ENCODE data around the gene ATP6V1D.
A peak's percentile ranks its signal among the peaks of the same experiment; 100 is the strongest.
"Not testable (repeated sequence)": the region's sequence is repeated elsewhere in the genome, so short reads cannot be mapped to it uniquely, and the experiment has no call there.

The ATP6V1D gene

DNA sequence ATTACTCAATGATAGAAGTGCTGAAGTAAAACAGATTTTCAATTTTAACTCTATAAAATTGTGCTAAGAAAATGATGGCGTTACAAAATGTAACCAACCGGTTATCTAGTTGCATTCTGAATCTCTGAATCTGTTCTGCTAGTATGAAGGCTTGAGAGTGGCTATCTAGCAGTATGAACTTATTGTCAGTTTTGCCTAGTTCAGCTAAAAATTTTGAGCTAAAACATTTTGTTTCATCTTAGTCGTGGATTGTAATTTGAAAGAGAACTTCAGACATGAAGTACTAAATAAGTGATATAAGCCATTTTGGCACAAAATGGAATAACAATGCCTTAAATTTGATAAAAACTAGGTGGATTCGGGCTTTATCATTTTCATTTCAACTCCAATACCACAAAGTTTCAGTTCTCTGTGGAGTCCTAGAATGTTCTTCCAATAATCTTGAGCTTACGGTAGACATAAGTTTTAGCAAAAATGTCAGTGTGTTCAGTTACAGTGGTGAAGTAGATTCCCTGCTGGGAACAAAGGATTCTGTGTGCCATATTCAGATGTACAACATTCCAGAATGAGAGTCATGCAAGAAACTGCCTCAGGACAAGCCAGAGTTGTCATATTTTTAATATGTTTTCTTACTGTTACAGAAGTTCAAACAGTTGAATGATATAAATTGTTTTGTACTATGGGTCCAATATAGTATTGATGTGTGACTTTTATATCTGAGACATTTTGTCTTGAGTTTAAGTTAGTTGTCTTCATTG is 28.1 kb downstream of the ATP6V1D start:
- DNase-seq (ENCODE audit: low read depth), result peak; percentile 57
- H3K36me3 ChIP-seq (ENCODE audit: control insufficient read depth, insufficient read depth, low read length, severe bottlenecking), result peaks cover 58% of the 10 kb centered on the region
- H3K9ac ChIP-seq (ENCODE audit: low read length), result no peak overlapping the region
- no peaks in the 10 kb centered on the region for H3K4me1 ChIP-seq (ENCODE audit: control insufficient read depth, insufficient read depth, low read length)
- no peak overlapping the region for H3K4me3 ChIP-seq (ENCODE audit: low read length)
- H3K27me3 ChIP-seq (replicated peaks; ENCODE audit: control insufficient read depth, insufficient read depth, low read length), result no peaks in the 10 kb centered on the region
- no peaks in the 10 kb centered on the region for H3K9me3 ChIP-seq (ENCODE audit: control insufficient read depth, low read length)

DNA sequence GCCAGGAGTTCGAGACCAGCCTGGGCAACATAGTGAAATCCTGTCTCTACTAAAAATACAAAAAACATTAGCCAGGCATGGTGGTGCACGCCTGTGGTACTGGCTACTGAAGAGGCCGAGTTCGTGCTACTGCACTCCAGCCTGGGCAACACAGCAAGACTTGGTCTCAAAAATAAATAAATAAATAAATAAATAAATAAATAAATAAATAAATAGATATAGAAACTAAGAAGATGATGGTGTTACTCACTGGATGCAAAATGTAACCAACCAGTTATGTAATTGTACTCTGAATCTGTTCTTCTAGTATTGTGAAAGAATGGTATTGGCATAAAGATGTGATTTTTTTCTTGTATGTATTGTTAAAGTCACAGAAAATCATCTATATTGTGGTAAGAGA is 29.9 kb downstream of the ATP6V1D start:
- H3K4me3 ChIP-seq (ENCODE audit: low read length); H3K9ac ChIP-seq (ENCODE audit: low read length); H3K9me3 ChIP-seq (ENCODE audit: control insufficient read depth, low read length); DNase-seq (ENCODE audit: low read depth); H3K27me3 ChIP-seq (replicated peaks; ENCODE audit: control insufficient read depth, insufficient read depth, low read length); H3K4me1 ChIP-seq (ENCODE audit: control insufficient read depth, insufficient read depth, low read length): not testable (repeated sequence)
- peaks cover 48% of the 10 kb centered on the region for H3K36me3 ChIP-seq (ENCODE audit: control insufficient read depth, insufficient read depth, low read length, severe bottlenecking)

DNA sequence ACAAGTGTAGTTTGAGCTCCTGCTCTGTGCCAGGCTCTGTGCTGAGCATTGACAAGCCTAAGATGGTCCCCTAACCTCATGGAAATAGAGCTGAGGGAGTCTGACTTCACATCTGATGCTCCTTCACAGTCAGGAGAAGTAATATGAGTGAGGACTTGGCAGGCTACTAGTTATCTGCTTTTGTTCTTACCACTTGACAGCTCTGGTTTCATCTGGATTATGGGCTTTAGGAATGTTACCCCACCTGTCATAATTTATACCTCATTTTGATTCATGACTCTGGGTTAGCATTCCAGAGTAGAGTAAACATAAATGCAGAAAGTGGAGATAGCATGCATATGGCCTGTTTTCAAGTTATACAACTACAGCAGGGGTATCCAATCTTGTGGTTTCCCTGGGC is 40.5 kb downstream of the ATP6V1D start:
- H3K9me3 ChIP-seq (ENCODE audit: control insufficient read depth, low read length), result no peaks in the 10 kb centered on the region
- no peak for DNase-seq (ENCODE audit: low read depth)
- no peak overlapping the region for H3K4me3 ChIP-seq (ENCODE audit: low read length)
- no peak overlapping the region for H3K9ac ChIP-seq (ENCODE audit: low read length)
- H3K4me1 ChIP-seq (ENCODE audit: control insufficient read depth, insufficient read depth, low read length), result no peaks in the 10 kb centered on the region
- H3K36me3 ChIP-seq (ENCODE audit: control insufficient read depth, insufficient read depth, low read length, severe bottlenecking), result peaks cover 61% of the 10 kb centered on the region
- no peaks in the 10 kb centered on the region for H3K27me3 ChIP-seq (replicated peaks; ENCODE audit: control insufficient read depth, insufficient read depth, low read length)

DNA sequence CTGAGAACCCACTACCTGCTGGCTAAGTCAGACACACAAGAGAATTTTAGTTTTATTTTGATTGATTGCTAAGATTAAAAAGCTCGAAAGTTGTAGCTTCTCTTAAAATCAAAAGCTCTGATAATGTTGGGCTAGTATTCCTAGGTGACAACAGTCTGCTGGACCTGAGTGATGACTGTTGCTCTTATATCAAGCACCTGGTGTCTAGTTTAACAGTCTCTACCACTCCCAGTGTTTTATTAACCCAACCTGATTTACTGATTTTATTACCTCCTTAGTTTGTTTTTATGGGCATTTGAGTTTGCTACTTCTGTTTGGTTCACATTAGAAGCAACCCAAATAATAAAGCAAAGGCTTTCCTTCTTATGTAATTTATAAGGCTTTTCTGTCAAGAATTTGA is 41.8 kb downstream of the ATP6V1D start:
- no peak overlapping the region for H3K4me3 ChIP-seq (ENCODE audit: low read length)
- no peak overlapping the region for H3K9ac ChIP-seq (ENCODE audit: low read length)
- H3K27me3 ChIP-seq (replicated peaks; ENCODE audit: control insufficient read depth, insufficient read depth, low read length), result no peaks in the 10 kb centered on the region
- H3K9me3 ChIP-seq (ENCODE audit: control insufficient read depth, low read length), result no peaks in the 10 kb centered on the region
- H3K36me3 ChIP-seq (ENCODE audit: control insufficient read depth, insufficient read depth, low read length, severe bottlenecking), result peaks cover 64% of the 10 kb centered on the region
- no peaks in the 10 kb centered on the region for H3K4me1 ChIP-seq (ENCODE audit: control insufficient read depth, insufficient read depth, low read length)
- DNase-seq (ENCODE audit: low read depth), result no peak

DNA sequence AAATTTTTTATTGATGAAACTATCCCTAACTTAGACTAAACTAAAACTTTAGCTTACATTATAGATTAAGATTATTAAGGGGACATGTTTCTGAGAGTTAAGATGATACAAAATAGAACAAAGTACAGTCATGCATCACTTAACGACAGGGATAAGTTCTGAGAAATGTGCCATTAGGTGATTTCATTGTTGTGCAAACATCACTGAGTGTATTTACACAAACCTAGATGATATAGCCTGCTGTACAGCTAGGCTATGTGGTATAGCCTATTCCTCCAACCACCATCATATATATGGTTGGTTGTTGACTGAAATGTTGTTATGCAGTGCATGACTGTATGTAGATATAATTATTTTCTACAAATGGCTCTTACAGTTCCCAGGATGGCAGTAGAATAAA is 46.5 kb downstream of the ATP6V1D start:
- Histone ChIP-seq H3K27me3 (replicated peaks; ENCODE audit: control insufficient read depth, insufficient read depth, low read length) (no peaks in the 10 kb centered on the region), H3K36me3 (ENCODE audit: control insufficient read depth, insufficient read depth, low read length, severe bottlenecking) (peaks cover 49% of the 10 kb centered on the region), H3K4me3 (ENCODE audit: low read length) (no peak overlapping the region), H3K9ac (ENCODE audit: low read length) (no peak overlapping the region), H3K4me1 (ENCODE audit: control insufficient read depth, insufficient read depth, low read length) (no peaks in the 10 kb centered on the region), H3K9me3 (ENCODE audit: control insufficient read depth, low read length) (no peaks in the 10 kb centered on the region)
- no peak for DNase-seq (ENCODE audit: low read depth)

DNA sequence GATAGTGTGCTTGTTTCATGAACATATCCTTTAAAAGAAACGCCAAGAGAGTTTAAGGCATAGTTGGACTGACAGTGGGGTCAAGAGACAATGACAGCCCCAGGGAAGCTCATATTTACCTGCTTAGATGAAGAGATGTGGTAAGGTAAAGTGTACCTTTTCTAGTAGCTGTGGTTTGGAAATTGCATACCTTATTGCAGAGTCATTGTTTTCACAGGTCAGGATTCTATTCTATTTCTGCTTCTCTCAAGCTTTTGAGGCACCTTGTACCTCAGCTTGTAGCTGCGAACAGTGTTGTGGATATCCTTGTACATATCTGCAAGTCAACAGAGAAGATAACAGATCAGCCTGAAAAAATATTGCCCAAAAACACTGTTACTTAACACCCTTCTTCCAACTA is 47.7 kb downstream of the ATP6V1D start:
- Histone ChIP-seq H3K36me3 (ENCODE audit: control insufficient read depth, insufficient read depth, low read length, severe bottlenecking) (peaks cover 51% of the 10 kb centered on the region), H3K27me3 (replicated peaks; ENCODE audit: control insufficient read depth, insufficient read depth, low read length) (no peaks in the 10 kb centered on the region), H3K9me3 (ENCODE audit: control insufficient read depth, low read length) (no peaks in the 10 kb centered on the region), H3K4me3 (ENCODE audit: low read length) (no peak overlapping the region), H3K9ac (ENCODE audit: low read length) (no peak overlapping the region), H3K4me1 (ENCODE audit: control insufficient read depth, insufficient read depth, low read length) (no peaks in the 10 kb centered on the region)
- no peak for DNase-seq (ENCODE audit: low read depth)

Data from adipocyte (in vitro differentiated cells).